Occipital lobe (tissue), 2 donors: ENCODE measurements around the gene BHLHA15. TPM values are rescaled to one million over a fixed set of nuclear protein-coding genes. Genes with fewer than 3 reads are reported as not detected.

Source experiments
- DNase-seq: peaks from one replicate; lab custom pipeline; 2025; lab: John Stamatoyannopoulos, UW
- total RNA-seq: library from RNA; depleted of rRNA; stranded (reverse); fragments of >200 nt; gene quantifications from one replicate; pipeline ENCODE4 v1.2.3, GENCODE V29; 2014

BHLHA15 gene
- total RNA-seq, 1 donor from 2014 or later, result 10.0 TPM

GRCh38 chr7:98240961-98241673, 29.9 kb downstream of the BHLHA15 start:
- no peak for DNase-seq

DNA sequence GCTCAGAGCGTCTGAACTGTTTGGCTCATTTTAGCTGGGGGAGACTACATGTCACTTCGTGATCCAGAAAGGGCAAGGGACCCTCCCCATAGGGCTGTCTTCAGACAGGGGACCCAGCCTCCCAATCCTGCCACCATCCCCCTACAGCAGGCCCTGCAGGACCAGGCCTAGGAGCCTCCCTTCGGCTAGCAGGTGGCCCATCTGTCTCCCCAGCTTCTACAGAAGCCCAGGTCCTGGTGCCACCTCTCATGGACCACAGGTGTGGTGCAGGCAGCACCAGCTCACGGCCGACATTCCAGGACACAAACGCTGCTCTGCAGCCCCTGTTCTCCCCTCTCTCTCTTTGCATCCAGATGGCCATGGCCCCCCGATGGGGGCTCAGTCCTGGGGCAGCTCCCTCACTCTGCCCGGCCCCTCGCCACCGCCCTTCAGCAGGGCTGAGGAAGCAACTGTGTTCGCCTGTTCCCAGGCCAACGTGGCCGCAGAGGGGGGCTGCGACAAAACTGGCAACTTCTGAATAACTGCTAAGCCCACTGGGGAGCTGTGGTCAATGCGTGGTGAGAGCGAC, 30.5 kb downstream of the BHLHA15 start:
- no peak for DNase-seq

DNA sequence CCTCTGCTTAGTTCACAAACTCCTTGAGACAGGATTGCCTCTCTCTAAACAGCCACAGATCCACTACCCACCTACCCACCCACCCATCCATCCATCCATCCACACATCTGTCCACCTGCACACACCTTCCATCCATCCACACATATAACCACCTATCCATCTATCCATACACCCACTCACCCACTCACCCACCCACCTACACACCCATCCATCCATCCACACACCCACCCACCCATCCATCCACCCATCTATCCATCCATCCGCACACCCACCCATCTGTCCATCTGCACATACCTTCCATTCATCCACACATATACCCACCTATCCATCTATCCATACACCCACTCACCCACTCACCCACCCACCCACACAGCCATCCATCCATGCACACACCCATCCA, 31.1 kb downstream of the BHLHA15 start:
- no peak for DNase-seq

GRCh38 chr7:98242934-98243333, 31.7 kb downstream of the BHLHA15 start:
- DNase-seq, result no peak

GRCh38 chr7:98244871-98245270, 33.6 kb downstream of the BHLHA15 start:
- DNase-seq, result no peak

GRCh38 chr7:98248156-98248555, 36.9 kb downstream of the BHLHA15 start:
- no peak for DNase-seq

GRCh38 chr7:98249106-98249505, 37.9 kb downstream of the BHLHA15 start:
- no peak for DNase-seq

DNA sequence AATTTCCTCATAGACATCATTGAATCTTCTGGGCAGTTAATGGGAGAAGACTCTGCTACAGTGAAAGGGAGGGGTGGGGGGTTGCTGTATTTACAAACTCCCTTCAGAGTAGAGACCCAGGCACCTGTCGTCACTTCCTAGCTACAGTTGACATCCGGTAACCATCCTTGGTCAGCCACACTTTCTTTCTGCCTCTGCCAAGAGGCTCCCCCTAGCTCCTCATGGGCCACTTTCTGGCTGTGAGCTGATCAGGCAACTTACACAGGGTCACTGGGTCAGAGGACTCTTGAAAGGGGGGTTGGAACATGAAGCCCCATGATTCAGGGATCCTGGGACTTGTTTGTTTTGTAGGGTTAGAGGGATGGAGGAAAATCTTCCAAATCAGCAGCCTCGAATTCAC, 39.5 kb downstream of the BHLHA15 start:
- no peak for DNase-seq

GRCh38 chr7:98251231-98251600, 40.0 kb downstream of the BHLHA15 start:
- no peak for DNase-seq

DNA sequence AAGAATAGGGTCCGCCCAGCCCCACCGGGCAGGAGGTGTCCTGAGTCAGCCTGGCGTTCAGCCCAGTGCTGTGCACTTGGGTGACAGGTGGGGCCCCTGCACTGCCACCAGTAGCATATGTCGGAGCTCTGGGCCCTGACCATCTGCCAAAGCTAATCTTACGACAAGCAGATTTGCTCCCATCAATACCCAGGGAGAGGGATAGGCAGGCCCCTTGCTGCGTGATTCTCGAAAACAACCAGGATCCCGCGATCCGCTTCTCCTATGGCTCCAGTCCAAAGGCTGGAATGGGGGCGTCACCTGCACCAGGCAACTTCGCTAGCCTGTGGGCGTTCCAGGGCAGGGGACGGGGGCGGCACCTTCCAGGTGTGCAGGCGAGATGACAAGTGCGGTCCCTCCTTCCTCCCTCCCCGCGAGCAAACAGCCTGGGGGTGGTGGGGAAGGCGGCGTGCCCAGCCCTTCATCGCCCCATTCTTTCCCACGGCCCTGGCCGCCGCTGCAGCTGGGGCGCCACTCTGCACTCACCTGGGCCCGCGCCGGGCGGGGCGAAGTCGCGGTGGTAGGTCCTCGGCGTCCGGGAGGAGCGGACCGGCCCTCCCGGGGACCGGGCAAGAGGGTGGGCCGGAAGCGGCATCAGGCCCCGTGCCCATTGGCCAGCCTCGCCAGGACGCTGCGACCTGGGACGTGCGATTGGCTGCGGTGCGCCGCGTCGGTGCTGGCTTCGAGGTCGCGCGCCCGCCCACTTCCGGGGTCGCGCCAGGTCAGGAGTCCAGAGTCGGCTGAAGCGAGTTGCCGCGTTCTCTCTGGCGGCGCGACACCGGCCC, 40.6 kb downstream of the BHLHA15 start, which contains the start of gene TECPR1:
TECPR1 (minus strand) TSS at position 632 of the 824 bp plus-strand sequence. CDS start 6,086 bp downstream, outside the sequence.
- peak; percentile 94 for DNase-seq

GRCh38 chr7:98252425-98253054, 41.3 kb downstream of the BHLHA15 start:
- DNase-seq, result no peak

GRCh38 chr7:98254516-98254915, 43.3 kb downstream of the BHLHA15 start:
- no peak for DNase-seq

DNA sequence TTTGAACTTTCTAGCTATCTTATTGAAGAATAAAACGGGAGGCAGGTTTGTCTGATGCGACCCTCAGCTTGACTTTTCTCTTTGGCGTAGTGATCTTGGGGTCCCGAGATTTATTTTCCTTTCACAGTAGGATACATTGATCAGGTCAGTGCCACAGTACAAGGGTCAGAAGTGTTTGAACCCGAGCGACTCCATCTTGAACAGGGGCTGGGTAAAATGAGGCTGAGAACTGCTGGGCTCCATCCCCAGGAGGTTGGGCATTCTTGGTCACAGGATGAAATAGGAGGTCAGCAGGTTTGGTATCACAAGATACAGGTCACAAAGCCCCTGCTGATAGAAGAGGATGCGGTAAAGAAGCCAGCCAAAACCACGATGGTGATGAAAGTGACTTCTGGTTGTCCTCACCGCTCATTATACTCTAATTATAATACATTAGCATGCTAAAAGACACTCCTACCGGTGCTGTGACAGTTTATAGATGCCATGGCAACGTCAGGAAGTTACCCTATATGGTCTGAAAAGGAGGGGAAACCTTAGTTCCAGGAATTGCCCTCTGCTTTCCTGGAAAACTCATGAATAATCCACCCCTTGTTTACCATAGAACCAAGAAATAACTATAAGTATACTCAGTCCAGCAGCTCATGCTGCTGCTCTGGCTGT, 43.8 kb downstream of the BHLHA15 start:
- no peak for DNase-seq

- DNase-seq, result no peak
These were observed 45.2 kb downstream of the BHLHA15 start for GRCh38 chr7:98256431-98256830.

- DNase-seq, result no peak
These were observed 46.5 kb downstream of the BHLHA15 start for GRCh38 chr7:98257701-98258100.

Other genes with a start within 250 kb of the BHLHA15 start
- not detected for gene OCM2, start 221.2 kb upstream of the BHLHA15 start, total RNA-seq
- gene LMTK2, start 104.6 kb upstream of the BHLHA15 start, total RNA-seq, result 40.4 TPM
- gene TECPR1, start 40.8 kb downstream of the BHLHA15 start, total RNA-seq, result 41.5 TPM
- 21.4 TPM for gene BRI3, start 70.2 kb downstream of the BHLHA15 start, total RNA-seq
- 0.16 TPM for gene BAIAP2L1, start 189.7 kb downstream of the BHLHA15 start, total RNA-seq